Osteoblast (primary cell): Measurements from ENCODE around the gene ZNF275. TPM values are rescaled to one million over a fixed set of nuclear protein-coding genes. Genes with fewer than 3 reads are reported as not detected.
A peak's percentile ranks its signal among the peaks of the same experiment; 100 is the strongest.

Experiments used
- DNase-seq: peaks from one replicate; pipeline ENCODE4 v3.0.0; 2011; ENCODE audit warnings: low spot score, mixed read lengths; ENCODE audit not compliant: insufficient read length; ENCODE audit errors: missing footprints
- H2AFZ ChIP-seq: 2 replicates; pipeline ENCODE4 v1.6.0; 2011; ENCODE audit warnings: mild to moderate bottlenecking, low read length
- H3K27ac ChIP-seq: 2 replicates; pipeline ENCODE4 v1.5.1; 2011; ENCODE audit warnings: mild to moderate bottlenecking, low read depth, low read length, moderate library complexity
- H3K27me3 ChIP-seq: 2 replicates; pipeline ENCODE4 v1.6.0; 2012; ENCODE audit warnings: mild to moderate bottlenecking, control low read depth, inconsistent platforms, low read length, moderate library complexity; ENCODE audit not compliant: insufficient read depth
- H3K36me3 ChIP-seq: 2 replicates; pipeline ENCODE4 v1.5.1; 2011; ENCODE audit warnings: mild to moderate bottlenecking, low read length, control low read depth, moderate library complexity; ENCODE audit not compliant: insufficient read depth
- H3K4me1 ChIP-seq: 2 replicates; pipeline ENCODE4 v1.5.1; 2011; ENCODE audit warnings: mild to moderate bottlenecking, low read length, control low read depth, moderate library complexity; ENCODE audit not compliant: insufficient read depth
- H3K4me2 ChIP-seq: 2 replicates; pipeline ENCODE4 v1.6.0; 2011; ENCODE audit warnings: mild to moderate bottlenecking, low read length; ENCODE audit not compliant: insufficient read depth
- H3K4me3 ChIP-seq: fragments of 200-600 bp; sonication (generic); 3 replicates; pipeline ENCODE4 v1.5.1; 2012; ENCODE audit warnings: mild to moderate bottlenecking, low read length, inconsistent platforms; ENCODE audit not compliant: insufficient read depth
- H3K79me2 ChIP-seq: 2 replicates; pipeline ENCODE4 v1.6.0; 2012; ENCODE audit warnings: mild to moderate bottlenecking, low read length, control low read depth, inconsistent platforms; ENCODE audit not compliant: insufficient read depth
- H3K9me3 ChIP-seq: 2 replicates; pipeline ENCODE4 v1.5.1; 2011; ENCODE audit warnings: low read depth, low read length, control low read depth
- H4K20me1 ChIP-seq: 2 replicates; pipeline ENCODE4 v1.6.0; 2012; ENCODE audit warnings: mild to moderate bottlenecking, low read length, control low read depth; ENCODE audit not compliant: insufficient read depth
- CTCF ChIP-seq: IDR thresholded peaks from 2 replicates; pipeline ENCODE4 v1.5.1; 2011; ENCODE audit warnings: mild to moderate bottlenecking, low read depth, low read length, moderate library complexity; ENCODE audit errors: extremely low read depth
- total RNA-seq: library from RNA; depleted of rRNA; stranded (reverse); fragments of >200 nt; gene quantifications from 2 replicates; pipeline ENCODE4 v1.2.3, GENCODE V29; 2012

The ZNF275 gene
- total RNA-seq, 1 donor = 11.2 TPM

GRCh38 chrX:153307276-153308178 lies 26.4 kb upstream of the ZNF275 start:
- peak; percentile 43 for DNase-seq
- Histone ChIP-seq H3K36me3 (no peaks in the 10 kb centered on the region), H3K79me2 (no peaks in the 10 kb centered on the region), H3K27ac (no peak overlapping the region), H2AFZ (no peak overlapping the region), H3K9me3 (no peaks in the 10 kb centered on the region), H3K4me1 (no peaks in the 10 kb centered on the region), H3K4me2 (no peak overlapping the region), H4K20me1 (no peaks in the 10 kb centered on the region), H3K27me3 (peaks cover 28% of the 10 kb centered on the region), H3K4me3 (no peak overlapping the region)
- no peak for TF ChIP-seq CTCF

GRCh38 chrX:153310901-153311300 lies 23.1 kb upstream of the ZNF275 start:
- peak; percentile 74 for DNase-seq
- H2AFZ ChIP-seq = no peak overlapping the region
- no peak overlapping the region for H3K27ac ChIP-seq
- no peak overlapping the region for H3K4me2 ChIP-seq
- no peaks in the 10 kb centered on the region for H3K79me2 ChIP-seq
- H3K4me1 ChIP-seq = no peaks in the 10 kb centered on the region
- H3K36me3 ChIP-seq = no peaks in the 10 kb centered on the region
- TF ChIP-seq CTCF = no peak
- no peak overlapping the region for H3K4me3 ChIP-seq
- peaks cover 15% of the 10 kb centered on the region for H3K27me3 ChIP-seq
- H4K20me1 ChIP-seq = no peaks in the 10 kb centered on the region
- no peaks in the 10 kb centered on the region for H3K9me3 ChIP-seq

- H3K27ac ChIP-seq = no peak overlapping the region
- no peaks in the 10 kb centered on the region for H3K4me1 ChIP-seq
- no peak overlapping the region for H3K4me2 ChIP-seq
- peaks cover 15% of the 10 kb centered on the region for H3K27me3 ChIP-seq
- no peak for TF ChIP-seq CTCF
- DNase-seq = peak; percentile 34
- no peak overlapping the region for H3K4me3 ChIP-seq
- H2AFZ ChIP-seq = no peak overlapping the region
- no peaks in the 10 kb centered on the region for H3K9me3 ChIP-seq
- H3K36me3 ChIP-seq = no peaks in the 10 kb centered on the region
- no peaks in the 10 kb centered on the region for H3K79me2 ChIP-seq
- H4K20me1 ChIP-seq = no peaks in the 10 kb centered on the region
Observed at GRCh38 chrX:153312041-153312440, 21.9 kb upstream of the ZNF275 start.

GRCh38 chrX:153312842-153313241 lies 21.1 kb upstream of the ZNF275 start:
- DNase-seq = peak; percentile 36
- H4K20me1 ChIP-seq = no peaks in the 10 kb centered on the region
- peaks cover 15% of the 10 kb centered on the region for H3K27me3 ChIP-seq
- H3K4me3 ChIP-seq = no peak overlapping the region
- H2AFZ ChIP-seq = no peak overlapping the region
- no peaks in the 10 kb centered on the region for H3K79me2 ChIP-seq
- TF ChIP-seq CTCF = no peak
- no peak overlapping the region for H3K27ac ChIP-seq
- H3K4me2 ChIP-seq = no peak overlapping the region
- no peaks in the 10 kb centered on the region for H3K36me3 ChIP-seq
- no peaks in the 10 kb centered on the region for H3K4me1 ChIP-seq
- H3K9me3 ChIP-seq = no peaks in the 10 kb centered on the region
